ENCODE results near the gene MED12L.

The MED12L gene

DNA sequence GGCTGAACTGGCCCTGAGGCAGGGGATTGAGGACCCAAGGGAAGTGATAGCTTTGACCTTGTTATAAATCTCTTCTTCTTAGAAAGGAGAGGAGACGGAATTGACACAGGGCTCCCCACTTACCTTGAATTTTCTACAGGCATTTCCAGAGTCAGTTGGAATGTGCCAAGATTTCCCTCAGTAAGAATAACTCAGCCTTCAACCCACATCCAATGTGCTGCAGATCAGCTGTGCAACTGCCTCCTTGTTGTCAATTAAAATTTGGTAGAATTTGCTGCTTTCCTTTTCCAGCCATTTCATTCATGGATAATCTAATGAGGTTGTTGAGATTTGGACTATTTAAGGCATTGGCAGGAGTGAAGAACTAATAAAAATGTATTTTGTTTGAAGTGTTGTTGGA is 14.6 kb downstream of the MED12L start:
- no peak for TF ChIP-seq CTCF (IDR thresholded peaks at IDR 0.05; ENCODE audit: insufficient read depth, low read depth, low read length, missing control alignments)

DNA sequence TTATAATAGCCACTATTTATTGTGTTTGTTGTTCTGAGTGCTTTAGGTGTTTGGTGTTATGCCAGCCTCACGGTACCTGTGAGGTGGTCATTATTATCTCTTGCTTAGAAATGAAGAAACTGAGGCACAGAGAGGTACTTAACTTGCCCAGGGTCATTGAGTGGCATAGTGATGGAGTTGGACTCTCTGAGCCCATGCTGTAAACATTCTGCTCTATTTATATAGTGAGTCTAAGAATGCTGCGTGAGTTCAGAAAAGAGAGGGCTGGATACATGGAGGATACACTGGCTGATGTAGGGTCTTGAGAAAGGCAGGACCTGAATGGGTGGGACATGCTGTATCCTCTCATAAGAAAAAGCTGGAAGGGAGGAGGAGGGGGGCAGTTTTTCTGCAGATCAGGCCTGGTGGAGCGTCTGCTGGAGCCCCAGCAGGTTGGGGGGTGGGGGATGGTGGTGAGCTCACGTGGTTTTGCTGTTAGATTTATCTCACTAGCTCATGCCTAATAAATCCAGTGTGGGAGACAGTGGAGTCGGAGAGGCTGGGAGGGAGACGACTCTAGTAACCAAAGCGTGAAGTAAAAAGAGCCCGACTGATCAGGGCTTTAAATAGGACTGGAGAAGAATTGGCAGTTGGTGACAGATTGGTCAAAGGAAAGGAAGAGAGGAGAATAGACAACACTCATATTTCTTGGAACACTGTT is 16.0 kb downstream of the MED12L start:
- DNase-seq (ENCODE audit: low read depth), result no peak
- no peak for TF ChIP-seq CTCF (IDR thresholded peaks at IDR 0.05; ENCODE audit: insufficient read depth, low read depth, low read length, missing control alignments)

More for the DNA sequence above, 14.6 kb downstream of the MED12L start:
- no peak for DNase-seq (ENCODE audit: low read depth)
- no peak overlapping the region for H3K4me3 ChIP-seq (ENCODE audit: low read length)

GRCh38 chr3:151106311-151106710 is 20.8 kb downstream of the MED12L start:
- no peak overlapping the region for H3K4me3 ChIP-seq (ENCODE audit: low read length)
- no peak for DNase-seq (ENCODE audit: low read depth)
- no peak for TF ChIP-seq CTCF (IDR thresholded peaks at IDR 0.05; ENCODE audit: insufficient read depth, low read depth, low read length, missing control alignments)

More for the DNA sequence above, 16.0 kb downstream of the MED12L start:
- H3K4me3 ChIP-seq (ENCODE audit: low read length), result no peak overlapping the region

GRCh38 chr3:151107177-151107576 is 21.7 kb downstream of the MED12L start:
- no peak for DNase-seq (ENCODE audit: low read depth)
- no peak overlapping the region for H3K4me3 ChIP-seq (ENCODE audit: low read length)
- no peak for TF ChIP-seq CTCF (IDR thresholded peaks at IDR 0.05; ENCODE audit: insufficient read depth, low read depth, low read length, missing control alignments)

DNA sequence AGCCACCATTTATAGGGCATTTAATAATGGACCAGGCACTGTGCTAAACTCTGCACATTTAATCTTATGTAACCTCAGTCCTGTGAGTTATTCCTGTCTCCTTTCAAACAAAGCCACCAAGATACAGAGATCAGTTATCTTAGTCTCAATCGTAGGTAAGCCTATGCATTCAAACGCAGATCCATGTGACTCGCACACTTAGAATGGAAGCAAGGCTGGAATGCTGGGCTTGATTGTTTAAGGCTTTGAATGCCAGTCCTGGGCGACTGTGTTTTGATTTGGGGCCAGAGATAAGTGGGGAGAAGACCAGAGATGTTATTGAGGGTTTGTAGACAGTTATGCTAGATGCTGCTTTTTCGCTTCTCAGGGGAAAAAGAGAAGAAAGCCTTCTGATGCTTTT is 22.2 kb downstream of the MED12L start:
- peak; percentile 8 for DNase-seq (ENCODE audit: low read depth)
- no peak overlapping the region for H3K4me3 ChIP-seq (ENCODE audit: low read length)
- no peak for TF ChIP-seq CTCF (IDR thresholded peaks at IDR 0.05; ENCODE audit: insufficient read depth, low read depth, low read length, missing control alignments)

GRCh38 chr3:151109286-151109800 is 23.9 kb downstream of the MED12L start:
- DNase-seq (ENCODE audit: low read depth), result no peak
- no peak for TF ChIP-seq CTCF (IDR thresholded peaks at IDR 0.05; ENCODE audit: insufficient read depth, low read depth, low read length, missing control alignments)
- H3K4me3 ChIP-seq (ENCODE audit: low read length), result no peak overlapping the region

- no peak for TF ChIP-seq CTCF (IDR thresholded peaks at IDR 0.05; ENCODE audit: insufficient read depth, low read depth, low read length, missing control alignments)
- H3K4me3 ChIP-seq (ENCODE audit: low read length), result no peak overlapping the region
- no peak for DNase-seq (ENCODE audit: low read depth)
Observed at GRCh38 chr3:151112731-151113130, 27.3 kb downstream of the MED12L start.

Data from epithelial cell of esophagus (primary cell).